ENCODE measurements around the gene KCTD15.

GRCh38 chr19:33809960-33810359 lies 13.3 kb downstream of the KCTD15 start:
- TF ChIP-seq POLR2A (IDR thresholded peaks at IDR 0.05) = no peak
- TF ChIP-seq CTCF (IDR thresholded peaks at IDR 0.05) = no peak
